Measurements from ENCODE around the gene AMN1. TPM values are rescaled to one million over a fixed set of nuclear protein-coding genes. Genes with fewer than 3 reads are reported as not detected.

The AMN1 gene
- total and polyA plus RNA-seq, 2 of the 13 experiments (the other 11 are each of a cell fraction or from before 2014, with no cell fraction given) = 7.5 to 26.5 TPM

- TF ChIP-seq PATZ1 (CRISPR knock-in tag; IDR thresholded peaks at IDR 0.05) (no peak), GTF3A (CRISPR knock-in tag; conservative IDR thresholded peaks at IDR 0.05) (no peak), ZKSCAN5 (CRISPR knock-in tag; IDR thresholded peaks at IDR 0.05) (no peak), PITX1 (CRISPR knock-in tag; IDR thresholded peaks at IDR 0.05) (peak; percentile 94), CEBPZ (IDR thresholded peaks at IDR 0.05; ENCODE audit: low read length) (no peak), CBFB (CRISPR knock-in tag; IDR thresholded peaks at IDR 0.05) (peak; percentile 82), HMGXB4 (CRISPR knock-in tag; IDR thresholded peaks at IDR 0.05; ENCODE audit: borderline replicate concordance in 1 of 2, low read depth in 1 of 2) (peak in 1 of 2 experiments; percentile 60; a peak in 1 of 4 replicates), PPARG (CRISPR knock-in tag; conservative IDR thresholded peaks at IDR 0.05) (peak; percentile 78), ZNF34 (CRISPR knock-in tag; IDR thresholded peaks at IDR 0.05; ENCODE audit: borderline replicate concordance) (0 out of 2 replicates have a peak, but pooled peaks have one; percentile 50), SIX4 (CRISPR knock-in tag; IDR thresholded peaks at IDR 0.05) (peak; percentile 100), NR2F6 (IDR thresholded peaks at IDR 0.05) (peak; percentile 86), NR2F6 (CRISPR knock-in tag; IDR thresholded peaks at IDR 0.05) (peak; percentile 83), RNF2 (conservative IDR thresholded peaks at IDR 0.05; ENCODE audit: low read depth) (no peak), ZNF407 (CRISPR knock-in tag; IDR thresholded peaks at IDR 0.05; ENCODE audit: not compliant biosample characterization) (no peak)
Observed at GRCh38 chr12:31749024-31749704, 20.3 kb upstream of the AMN1 start (continued).

Data from HepG2 (cell line).